ENCODE measurements around the gene UNC5B. TPM values are rescaled to one million over a fixed set of nuclear protein-coding genes. Genes with fewer than 3 reads are reported as not detected.
"Not testable (repeated sequence)": the region's sequence is repeated elsewhere in the genome, so short reads cannot be mapped to it uniquely, and the experiment has no call there.

The UNC5B gene
- total and polyA plus RNA-seq, 4 donors = 2.9 to 13.0 (median 8.5) TPM

GRCh38 chr10:71268247-71268691, 55.9 kb downstream of the UNC5B start:
- H3K27me3 ChIP-seq (ENCODE audit: control insufficient read depth in 1 of 2, insufficient read depth in 2 of 2, low read length in 1 of 2) = no peaks in the 10 kb centered on the region
- ATAC-seq (ENCODE audit: low FRiP score) (no peak), DNase-seq (no peak)
- H3K36me3 ChIP-seq (ENCODE audit: control insufficient read depth in 1 of 2, insufficient read depth in 2 of 2, low read length in 1 of 2) = no peaks in the 10 kb centered on the region
- no peaks in the 10 kb centered on the region for H3K9me3 ChIP-seq (ENCODE audit: control insufficient read depth, low read length)
- H3K4me3 ChIP-seq (ENCODE audit: low read length in 2 of 2) = no peak overlapping the region
- intact Hi-C loops (cut with DNase I) = loop anchor here (2.0 to 5.0 kb wide), 3 partner anchors 56 to 341 kb away; partner anchors contain the start of gene UNC5B (in 1 of the 2)
- no peaks in the 10 kb centered on the region for H3K4me1 ChIP-seq (ENCODE audit: control insufficient read depth in 1 of 2, insufficient read depth in 2 of 2, low read length in 2 of 2)
- no peak overlapping the region for H3K27ac ChIP-seq (ENCODE audit: low read depth in 1 of 2, low read length in 2 of 2)
- 19 to 21% methylated on average over 8 of the region's 8 CpGs for WGBS, 2 donors

GRCh38 chr10:71268758-71269157, 56.4 kb downstream of the UNC5B start:
- no peak for ATAC-seq (ENCODE audit: low FRiP score)
- DNase-seq = peak in 1 of 2 donors; percentile 83
- 4 to 10% methylated on average over 11 of the region's 11 CpGs for WGBS, 2 donors

GRCh38 chr10:71269301-71270288, 57.2 kb downstream of the UNC5B start:
- no peak for ATAC-seq (ENCODE audit: low FRiP score)
- intact Hi-C loops (cut with DNase I) = loop anchor here (2.0 to 5.0 kb wide), 3 partner anchors 57 to 342 kb away; partner anchors contain the start of gene UNC5B (in 1 of the 2)
- WGBS, 2 donors = 72 to 75% methylated on average over 11 of the region's 11 CpGs

More at GRCh38 chr10:71268758-71269157, 56.4 kb downstream of the UNC5B start:
- H3K27ac ChIP-seq (ENCODE audit: low read depth in 1 of 2, low read length in 2 of 2) = no peak overlapping the region
- no peaks in the 10 kb centered on the region for H3K36me3 ChIP-seq (ENCODE audit: control insufficient read depth in 1 of 2, insufficient read depth in 2 of 2, low read length in 1 of 2)
- no peaks in the 10 kb centered on the region for H3K27me3 ChIP-seq (ENCODE audit: control insufficient read depth in 1 of 2, insufficient read depth in 2 of 2, low read length in 1 of 2)
- no peak overlapping the region for H3K4me3 ChIP-seq (ENCODE audit: low read length in 2 of 2)
- no peaks in the 10 kb centered on the region for H3K9me3 ChIP-seq (ENCODE audit: control insufficient read depth, low read length)
- intact Hi-C loops (cut with DNase I) = loop anchor here (2.0 to 5.0 kb wide), 3 partner anchors 56 to 341 kb away; partner anchors contain the start of gene UNC5B (in 1 of the 2)
- H3K4me1 ChIP-seq (ENCODE audit: control insufficient read depth in 1 of 2, insufficient read depth in 2 of 2, low read length in 2 of 2) = no peaks in the 10 kb centered on the region

GRCh38 chr10:71270301-71271220, 58.2 kb downstream of the UNC5B start:
- H3K4me3 ChIP-seq (ENCODE audit: low read length in 2 of 2) = no peak overlapping the region

More at GRCh38 chr10:71269301-71270288, 57.2 kb downstream of the UNC5B start:
- Histone ChIP-seq H3K4me3 (ENCODE audit: low read length in 2 of 2) (no peak overlapping the region), H3K9me3 (ENCODE audit: control insufficient read depth, low read length) (no peaks in the 10 kb centered on the region), H3K36me3 (ENCODE audit: control insufficient read depth in 1 of 2, insufficient read depth in 2 of 2, low read length in 1 of 2) (no peaks in the 10 kb centered on the region), H3K27ac (ENCODE audit: low read depth in 1 of 2, low read length in 2 of 2) (no peak overlapping the region), H3K27me3 (ENCODE audit: control insufficient read depth in 1 of 2, insufficient read depth in 2 of 2, low read length in 1 of 2) (no peaks in the 10 kb centered on the region), H3K4me1 (ENCODE audit: control insufficient read depth in 1 of 2, insufficient read depth in 2 of 2, low read length in 2 of 2) (no peaks in the 10 kb centered on the region)
- DNase-seq = no peak

GRCh38 chr10:71271662-71272055, 59.3 kb downstream of the UNC5B start:
- ATAC-seq (ENCODE audit: low FRiP score) (no peak), DNase-seq (no peak)
- Histone ChIP-seq H3K4me3 (ENCODE audit: low read length in 2 of 2) (no peak overlapping the region), H3K4me1 (ENCODE audit: control insufficient read depth in 1 of 2, insufficient read depth in 2 of 2, low read length in 2 of 2) (no peaks in the 10 kb centered on the region), H3K36me3 (ENCODE audit: control insufficient read depth in 1 of 2, insufficient read depth in 2 of 2, low read length in 1 of 2) (no peaks in the 10 kb centered on the region), H3K27me3 (ENCODE audit: control insufficient read depth in 1 of 2, insufficient read depth in 2 of 2, low read length in 1 of 2) (no peaks in the 10 kb centered on the region), H3K27ac (ENCODE audit: low read depth in 1 of 2, low read length in 2 of 2) (no peak overlapping the region), H3K9me3 (ENCODE audit: control insufficient read depth, low read length) (no peaks in the 10 kb centered on the region)
- 88 to 89% methylated on average over 14 of the region's 14 CpGs for WGBS, 2 donors
- intact Hi-C loops (cut with DNase I) = no loop called here

More at GRCh38 chr10:71270301-71271220, 58.2 kb downstream of the UNC5B start:
- intact Hi-C loops (cut with DNase I) = no loop called here
- DNase-seq (no peak), ATAC-seq (ENCODE audit: low FRiP score) (peak; percentile 28)
- no peaks in the 10 kb centered on the region for H3K27me3 ChIP-seq (ENCODE audit: control insufficient read depth in 1 of 2, insufficient read depth in 2 of 2, low read length in 1 of 2)
- H3K4me1 ChIP-seq (ENCODE audit: control insufficient read depth in 1 of 2, insufficient read depth in 2 of 2, low read length in 2 of 2) = no peaks in the 10 kb centered on the region
- WGBS, 2 donors = 58 to 68% methylated on average over 8 to 10 of the region's 10 CpGs
- no peaks in the 10 kb centered on the region for H3K36me3 ChIP-seq (ENCODE audit: control insufficient read depth in 1 of 2, insufficient read depth in 2 of 2, low read length in 1 of 2)
- H3K27ac ChIP-seq (ENCODE audit: low read depth in 1 of 2, low read length in 2 of 2) = no peak overlapping the region
- no peaks in the 10 kb centered on the region for H3K9me3 ChIP-seq (ENCODE audit: control insufficient read depth, low read length)

GRCh38 chr10:71272056-71272771, 59.8 kb downstream of the UNC5B start:
- H3K36me3 ChIP-seq (ENCODE audit: control insufficient read depth in 1 of 2, insufficient read depth in 2 of 2, low read length in 1 of 2) = no peaks in the 10 kb centered on the region
- DNase-seq (no peak), ATAC-seq (ENCODE audit: low FRiP score) (no peak)
- intact Hi-C loops (cut with DNase I) = no loop called here
- H3K27me3 ChIP-seq (ENCODE audit: control insufficient read depth in 1 of 2, insufficient read depth in 2 of 2, low read length in 1 of 2) = no peaks in the 10 kb centered on the region
- WGBS, 2 donors = 62 to 70% methylated on average over 15 of the region's 15 CpGs
- no peak overlapping the region for H3K4me3 ChIP-seq (ENCODE audit: low read length in 2 of 2)
- no peaks in the 10 kb centered on the region for H3K9me3 ChIP-seq (ENCODE audit: control insufficient read depth, low read length)
- H3K4me1 ChIP-seq (ENCODE audit: control insufficient read depth in 1 of 2, insufficient read depth in 2 of 2, low read length in 2 of 2) = no peaks in the 10 kb centered on the region
- no peak overlapping the region for H3K27ac ChIP-seq (ENCODE audit: low read depth in 1 of 2, low read length in 2 of 2)

GRCh38 chr10:71272974-71273373, 60.6 kb downstream of the UNC5B start:
- H3K4me1 ChIP-seq (ENCODE audit: control insufficient read depth in 1 of 2, insufficient read depth in 2 of 2, low read length in 2 of 2); H3K27ac ChIP-seq (ENCODE audit: low read depth in 1 of 2, low read length in 2 of 2); DNase-seq; H3K9me3 ChIP-seq (ENCODE audit: control insufficient read depth, low read length); ATAC-seq (ENCODE audit: low FRiP score); H3K4me3 ChIP-seq (ENCODE audit: low read length in 2 of 2); intact Hi-C loops (cut with DNase I); H3K36me3 ChIP-seq (ENCODE audit: control insufficient read depth in 1 of 2, insufficient read depth in 2 of 2, low read length in 1 of 2); H3K27me3 ChIP-seq (ENCODE audit: control insufficient read depth in 1 of 2, insufficient read depth in 2 of 2, low read length in 1 of 2): not testable (repeated sequence)
- 91 to 92% methylated on average over 11 of the region's 11 CpGs for WGBS, 2 donors

GRCh38 chr10:71273506-71273905, 61.1 kb downstream of the UNC5B start:
- no peak overlapping the region for H3K4me3 ChIP-seq (ENCODE audit: low read length in 2 of 2)
- intact Hi-C loops (cut with DNase I) = no loop called here
- WGBS, 2 donors = 92 to 96% methylated on average over 5 of the region's 5 CpGs
- DNase-seq = no peak
- no peaks in the 10 kb centered on the region for H3K4me1 ChIP-seq (ENCODE audit: control insufficient read depth in 1 of 2, insufficient read depth in 2 of 2, low read length in 2 of 2)
- no peak overlapping the region for H3K27ac ChIP-seq (ENCODE audit: low read depth in 1 of 2, low read length in 2 of 2)
- no peaks in the 10 kb centered on the region for H3K9me3 ChIP-seq (ENCODE audit: control insufficient read depth, low read length)
- ATAC-seq (ENCODE audit: low FRiP score) = no peak
- H3K36me3 ChIP-seq (ENCODE audit: control insufficient read depth in 1 of 2, insufficient read depth in 2 of 2, low read length in 1 of 2) = no peaks in the 10 kb centered on the region
- H3K27me3 ChIP-seq (ENCODE audit: control insufficient read depth in 1 of 2, insufficient read depth in 2 of 2, low read length in 1 of 2) = no peaks in the 10 kb centered on the region
